ENCODE data around the gene TFIP11.

Gene TFIP11

DNA sequence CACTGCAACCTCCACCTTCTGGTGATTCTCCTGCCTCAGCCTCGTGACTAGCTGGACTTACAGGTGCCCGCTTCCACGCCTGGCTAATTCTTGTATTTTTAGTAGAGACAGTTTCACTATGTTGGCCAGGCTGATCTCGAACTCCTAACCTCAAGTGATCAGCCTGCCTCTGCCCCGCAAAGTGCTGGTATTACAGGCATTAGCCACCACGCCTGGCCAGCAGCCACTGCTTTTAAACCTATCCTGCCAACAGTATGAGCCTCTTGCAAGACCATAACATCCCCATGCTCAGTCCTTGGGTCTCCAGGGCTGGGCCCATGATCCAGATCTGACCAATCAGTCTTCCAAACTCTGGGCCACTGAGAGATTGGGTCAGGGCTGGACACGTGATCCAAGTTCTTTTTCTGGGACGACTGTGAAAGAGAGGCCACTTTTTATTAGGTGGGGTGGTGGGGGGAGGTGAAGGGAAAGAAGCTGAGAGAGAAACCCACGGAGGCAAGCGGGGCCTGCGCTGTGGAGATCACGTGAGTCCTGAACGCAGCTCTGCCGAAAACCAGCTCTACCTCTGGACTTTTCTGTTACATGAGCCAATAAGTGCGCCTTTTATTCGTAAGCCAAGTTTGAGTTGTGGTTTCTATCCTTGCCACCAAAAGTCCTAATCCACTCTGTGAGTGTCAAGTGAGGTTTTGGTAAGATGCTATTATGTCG lies 65.3 kb downstream of the TFIP11 start:
- no peak for DNase-seq

DNA sequence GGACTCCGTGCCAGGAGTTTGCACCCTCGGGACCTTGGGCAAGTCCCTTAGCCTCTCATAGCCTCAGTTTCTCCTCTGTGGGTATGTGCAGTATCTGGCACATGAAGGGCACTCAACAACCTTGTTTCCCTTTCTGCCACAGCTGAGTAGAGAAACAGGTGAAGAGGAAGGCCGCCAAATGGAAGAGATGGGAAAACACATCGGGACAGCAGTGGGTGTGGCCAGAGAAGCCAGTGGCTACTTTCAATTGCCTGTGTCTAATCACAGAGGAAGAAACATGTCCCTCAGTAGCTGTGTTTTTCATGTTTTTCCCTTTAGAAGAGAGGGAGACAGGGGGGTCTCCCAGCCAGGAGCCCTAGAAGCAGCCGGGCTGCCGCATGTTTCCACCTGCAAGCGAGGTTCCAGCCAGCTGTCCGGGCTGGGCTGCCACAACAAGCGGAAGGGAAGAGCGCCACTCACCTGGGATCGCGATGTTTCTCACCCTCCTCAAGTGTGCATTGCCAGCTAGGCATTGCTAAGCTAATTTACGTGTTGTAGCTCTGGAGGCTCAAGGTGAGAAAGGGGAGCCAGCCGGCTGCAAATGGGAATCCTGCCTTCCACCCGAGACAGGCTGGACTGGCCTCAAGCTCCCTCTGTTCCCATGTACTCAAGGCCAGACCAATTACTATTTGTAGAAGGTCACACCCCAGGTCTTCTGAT lies 66.5 kb downstream of the TFIP11 start:
- no peak for DNase-seq

DNA sequence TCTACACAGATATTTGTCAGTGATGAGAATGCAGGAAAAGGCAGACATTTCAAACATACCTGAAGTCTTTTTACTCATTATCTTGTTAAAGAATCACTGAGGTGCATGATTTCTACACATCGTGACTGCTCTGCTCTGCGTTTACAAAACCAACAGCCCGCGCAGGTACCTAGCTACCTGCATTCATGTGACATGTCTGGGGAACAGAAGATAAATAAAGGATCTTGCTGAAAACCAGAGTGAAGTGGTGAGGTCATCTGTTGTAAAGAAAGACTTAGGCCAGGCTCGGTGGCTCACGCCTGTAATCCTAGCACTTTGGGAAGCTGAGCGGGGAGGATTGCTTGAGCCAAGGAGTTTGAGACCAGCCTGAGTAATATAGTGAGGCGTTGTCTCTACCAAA lies 67.5 kb downstream of the TFIP11 start:
- no peak for DNase-seq

GRCh38 chr22:26443901-26444690 lies 68.2 kb downstream of the TFIP11 start:
- DNase-seq = no peak

- no peak for DNase-seq
Observed at GRCh38 chr22:26442086-26442756, 70.1 kb downstream of the TFIP11 start.

Measured in RPMI8226 (cell line).